Measurements from ENCODE around the gene PERM1. TPM values are rescaled to one million over a fixed set of nuclear protein-coding genes. Genes with fewer than 3 reads are reported as not detected.

The PERM1 gene
- total and polyA plus RNA-seq, 2 of the 13 experiments (the other 11 are each of a cell fraction or from before 2014, with no cell fraction given): 0.04 to 0.29 TPM

DNA sequence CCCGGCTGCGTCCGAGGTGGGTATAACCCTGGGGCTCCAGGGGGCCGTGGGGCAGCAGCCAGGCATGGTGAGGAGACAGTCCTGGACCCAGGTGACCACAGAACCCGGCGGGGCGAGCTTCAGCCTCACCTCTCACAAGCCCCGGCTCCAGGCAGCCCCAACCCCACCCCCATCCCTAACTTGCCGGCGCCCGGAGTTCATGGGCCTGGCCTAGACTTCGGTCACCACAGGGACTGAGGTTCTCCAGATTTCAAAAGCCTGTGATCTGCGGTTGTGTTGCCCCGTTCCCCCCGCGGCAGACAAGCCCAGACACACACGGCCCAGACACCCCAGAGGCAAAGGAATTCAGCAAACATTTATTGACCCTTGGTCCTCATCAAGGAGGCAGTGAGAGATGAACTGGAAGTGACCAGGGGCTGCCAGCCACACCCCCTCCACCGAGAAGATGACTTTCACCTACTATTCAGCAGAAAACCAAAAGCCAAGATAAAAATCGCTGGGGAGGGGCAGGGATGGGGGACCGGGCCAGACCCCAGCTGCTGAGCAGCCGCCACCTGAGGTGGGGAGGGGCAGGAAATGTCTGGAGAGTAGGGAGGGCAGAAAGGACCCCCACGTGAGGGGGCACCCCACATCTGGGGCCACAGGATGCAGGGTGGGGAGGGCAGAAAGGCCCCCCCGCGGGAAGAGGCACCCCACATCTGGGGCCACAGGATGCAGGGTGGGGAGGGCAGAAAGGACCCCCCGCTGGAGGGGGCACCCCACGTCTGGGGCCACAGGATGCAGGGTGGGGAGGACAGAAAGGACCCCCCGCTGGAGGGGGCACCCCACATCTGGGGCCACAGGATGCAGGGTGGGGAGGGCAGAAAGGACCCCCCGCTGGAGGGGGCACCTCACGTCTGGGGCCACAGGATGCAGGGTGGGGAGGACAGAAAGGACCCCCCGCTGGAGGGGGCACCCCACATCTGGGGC is 14.1 kb upstream of the PERM1 start (continued):
- TF ChIP-seq BORCS8-MEF2B (CRISPR knock-in tag; IDR thresholded peaks at IDR 0.05) (no peak), GLMP (CRISPR knock-in tag; IDR thresholded peaks at IDR 0.05; ENCODE audit: borderline replicate concordance) (no peak), ZNF121 (CRISPR knock-in tag; IDR thresholded peaks at IDR 0.05) (no peak), ZNF644 (CRISPR knock-in tag; IDR thresholded peaks at IDR 0.05; ENCODE audit: low read depth) (no peak), HNF4G (IDR thresholded peaks at IDR 0.05; ENCODE audit: borderline replicate concordance, low read depth, low read length) (peak; percentile 78; the same call in 1 of the 2 replicates), HNF4G (CRISPR knock-in tag; IDR thresholded peaks at IDR 0.05; ENCODE audit: borderline replicate concordance, low read depth) (peak; percentile 43; the same call in 1 of the 2 replicates), HOXA5 (CRISPR knock-in tag; IDR thresholded peaks at IDR 0.05) (no peak), GLI4 (CRISPR knock-in tag; IDR thresholded peaks at IDR 0.05; ENCODE audit: borderline replicate concordance) (no peak), FOXO1 (CRISPR knock-in tag; IDR thresholded peaks at IDR 0.05) (no peak), CBX1 (IDR thresholded peaks at IDR 0.05; ENCODE audit: low read depth) (no peak), TOPORS (CRISPR knock-in tag; IDR thresholded peaks at IDR 0.05) (no peak), ZNF337 (CRISPR knock-in tag; IDR thresholded peaks at IDR 0.05; ENCODE audit: borderline replicate concordance, low read depth) (no peak), SOX13 (IDR thresholded peaks at IDR 0.05) (no peak), SOX13 (CRISPR knock-in tag; conservative IDR thresholded peaks at IDR 0.05 in 1 of 2, IDR thresholded peaks at IDR 0.05 in 1 of 2) (0 out of 4 replicates have a peak, but pooled peaks of 1 of the 2 experiments have one; percentile 9), ZNF557 (CRISPR knock-in tag; IDR thresholded peaks at IDR 0.05) (no peak), GTF2F1 (IDR thresholded peaks at IDR 0.05; ENCODE audit: low read length) (no peak), ZNF83 (CRISPR knock-in tag; IDR thresholded peaks at IDR 0.05; ENCODE audit: borderline replicate concordance) (no peak)
- TF ChIP-seq, protein P1, sequence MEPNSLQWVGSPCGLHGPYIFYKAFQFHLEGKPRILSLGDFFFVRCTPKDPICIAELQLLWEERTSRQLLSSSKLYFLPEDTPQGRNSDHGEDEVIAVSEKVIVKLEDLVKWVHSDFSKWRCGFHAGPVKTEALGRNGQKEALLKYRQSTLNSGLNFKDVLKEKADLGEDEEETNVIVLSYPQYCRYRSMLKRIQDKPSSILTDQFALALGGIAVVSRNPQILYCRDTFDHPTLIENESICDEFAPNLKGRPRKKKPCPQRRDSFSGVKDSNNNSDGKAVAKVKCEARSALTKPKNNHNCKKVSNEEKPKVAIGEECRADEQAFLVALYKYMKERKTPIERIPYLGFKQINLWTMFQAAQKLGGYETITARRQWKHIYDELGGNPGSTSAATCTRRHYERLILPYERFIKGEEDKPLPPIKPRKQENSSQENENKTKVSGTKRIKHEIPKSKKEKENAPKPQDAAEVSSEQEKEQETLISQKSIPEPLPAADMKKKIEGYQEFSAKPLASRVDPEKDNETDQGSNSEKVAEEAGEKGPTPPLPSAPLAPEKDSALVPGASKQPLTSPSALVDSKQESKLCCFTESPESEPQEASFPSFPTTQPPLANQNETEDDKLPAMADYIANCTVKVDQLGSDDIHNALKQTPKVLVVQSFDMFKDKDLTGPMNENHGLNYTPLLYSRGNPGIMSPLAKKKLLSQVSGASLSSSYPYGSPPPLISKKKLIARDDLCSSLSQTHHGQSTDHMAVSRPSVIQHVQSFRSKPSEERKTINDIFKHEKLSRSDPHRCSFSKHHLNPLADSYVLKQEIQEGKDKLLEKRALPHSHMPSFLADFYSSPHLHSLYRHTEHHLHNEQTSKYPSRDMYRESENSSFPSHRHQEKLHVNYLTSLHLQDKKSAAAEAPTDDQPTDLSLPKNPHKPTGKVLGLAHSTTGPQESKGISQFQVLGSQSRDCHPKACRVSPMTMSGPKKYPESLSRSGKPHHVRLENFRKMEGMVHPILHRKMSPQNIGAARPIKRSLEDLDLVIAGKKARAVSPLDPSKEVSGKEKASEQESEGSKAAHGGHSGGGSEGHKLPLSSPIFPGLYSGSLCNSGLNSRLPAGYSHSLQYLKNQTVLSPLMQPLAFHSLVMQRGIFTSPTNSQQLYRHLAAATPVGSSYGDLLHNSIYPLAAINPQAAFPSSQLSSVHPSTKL (CRISPR knock-in tag; IDR thresholded peaks at IDR 0.05): peak; percentile 45
- TF ChIP-seq, protein P2, sequence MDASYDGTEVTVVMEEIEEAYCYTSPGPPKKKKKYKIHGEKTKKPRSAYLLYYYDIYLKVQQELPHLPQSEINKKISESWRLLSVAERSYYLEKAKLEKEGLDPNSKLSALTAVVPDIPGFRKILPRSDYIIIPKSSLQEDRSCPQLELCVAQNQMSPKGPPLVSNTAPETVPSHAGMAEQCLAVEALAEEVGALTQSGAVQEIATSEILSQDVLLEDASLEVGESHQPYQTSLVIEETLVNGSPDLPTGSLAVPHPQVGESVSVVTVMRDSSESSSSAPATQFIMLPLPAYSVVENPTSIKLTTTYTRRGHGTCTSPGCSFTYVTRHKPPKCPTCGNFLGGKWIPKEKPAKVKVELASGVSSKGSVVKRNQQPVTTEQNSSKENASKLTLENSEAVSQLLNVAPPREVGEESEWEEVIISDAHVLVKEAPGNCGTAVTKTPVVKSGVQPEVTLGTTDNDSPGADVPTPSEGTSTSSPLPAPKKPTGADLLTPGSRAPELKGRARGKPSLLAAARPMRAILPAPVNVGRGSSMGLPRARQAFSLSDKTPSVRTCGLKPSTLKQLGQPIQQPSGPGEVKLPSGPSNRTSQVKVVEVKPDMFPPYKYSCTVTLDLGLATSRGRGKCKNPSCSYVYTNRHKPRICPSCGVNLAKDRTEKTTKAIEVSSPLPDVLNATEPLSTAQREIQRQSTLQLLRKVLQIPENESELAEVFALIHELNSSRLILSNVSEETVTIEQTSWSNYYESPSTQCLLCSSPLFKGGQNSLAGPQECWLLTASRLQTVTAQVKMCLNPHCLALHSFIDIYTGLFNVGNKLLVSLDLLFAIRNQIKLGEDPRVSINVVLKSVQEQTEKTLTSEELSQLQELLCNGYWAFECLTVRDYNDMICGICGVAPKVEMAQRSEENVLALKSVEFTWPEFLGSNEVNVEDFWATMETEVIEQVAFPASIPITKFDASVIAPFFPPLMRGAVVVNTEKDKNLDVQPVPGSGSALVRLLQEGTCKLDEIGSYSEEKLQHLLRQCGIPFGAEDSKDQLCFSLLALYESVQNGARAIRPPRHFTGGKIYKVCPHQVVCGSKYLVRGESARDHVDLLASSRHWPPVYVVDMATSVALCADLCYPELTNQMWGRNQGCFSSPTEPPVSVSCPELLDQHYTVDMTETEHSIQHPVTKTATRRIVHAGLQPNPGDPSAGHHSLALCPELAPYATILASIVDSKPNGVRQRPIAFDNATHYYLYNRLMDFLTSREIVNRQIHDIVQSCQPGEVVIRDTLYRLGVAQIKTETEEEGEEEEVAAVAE (CRISPR knock-in tag; IDR thresholded peaks at IDR 0.05; ENCODE audit: borderline replicate concordance): no peak
